HG03064 (cell line): ENCODE data around the gene CERS6.

ENCODE experiments used
- ATAC-seq: cut with Tn5 transposase; IDR thresholded peaks from one replicate; pipeline ENCODE4 v1.9.1; 2021; ENCODE audit warnings: low read depth; ENCODE audit not compliant: unreplicated experiment

Gene CERS6

GRCh38 chr2:168526641-168527040 lies 70.6 kb downstream of the CERS6 start:
- ATAC-seq = no peak

DNA sequence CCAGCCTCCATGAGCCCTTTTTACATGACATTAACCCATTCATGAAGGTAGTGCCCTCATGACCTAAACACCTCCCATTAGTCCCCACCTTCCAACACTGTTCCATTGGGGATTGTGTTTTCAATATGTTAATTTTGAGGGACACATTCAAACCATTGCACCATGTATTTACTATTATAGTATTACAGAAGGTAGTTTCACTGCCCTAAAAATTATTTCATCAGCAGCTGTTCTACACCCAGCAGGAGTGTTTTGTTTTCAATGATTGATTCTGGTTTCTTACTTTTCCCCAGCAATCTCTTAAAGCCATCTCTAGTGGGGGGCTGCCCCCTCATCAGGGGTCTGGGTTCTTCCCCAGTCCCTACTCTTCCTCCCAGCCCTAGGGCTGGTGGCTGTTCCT lies 71.9 kb downstream of the CERS6 start:
- no peak for ATAC-seq

DNA sequence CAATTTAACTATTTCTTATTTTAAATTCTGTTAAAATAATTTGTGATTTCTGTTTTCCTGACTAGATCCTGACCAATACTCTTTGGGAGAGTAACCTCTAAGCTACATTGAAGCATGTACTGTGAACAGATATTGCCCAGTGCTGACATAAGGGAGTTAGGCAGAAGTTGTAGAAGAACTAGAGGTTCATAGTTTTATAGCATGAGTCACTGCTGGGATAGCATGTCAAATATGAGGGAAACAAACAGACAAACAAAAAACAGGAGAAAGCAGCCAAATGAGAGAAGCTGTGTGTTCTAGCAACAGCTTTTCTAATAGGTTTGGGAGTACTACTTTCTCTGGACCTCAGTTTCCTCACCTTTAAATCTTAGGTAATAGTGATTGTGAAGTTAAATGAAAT lies 72.4 kb downstream of the CERS6 start:
- no peak for ATAC-seq

- no peak for ATAC-seq
Measured at GRCh38 chr2:168529054-168529833, 73.2 kb downstream of the CERS6 start.

DNA sequence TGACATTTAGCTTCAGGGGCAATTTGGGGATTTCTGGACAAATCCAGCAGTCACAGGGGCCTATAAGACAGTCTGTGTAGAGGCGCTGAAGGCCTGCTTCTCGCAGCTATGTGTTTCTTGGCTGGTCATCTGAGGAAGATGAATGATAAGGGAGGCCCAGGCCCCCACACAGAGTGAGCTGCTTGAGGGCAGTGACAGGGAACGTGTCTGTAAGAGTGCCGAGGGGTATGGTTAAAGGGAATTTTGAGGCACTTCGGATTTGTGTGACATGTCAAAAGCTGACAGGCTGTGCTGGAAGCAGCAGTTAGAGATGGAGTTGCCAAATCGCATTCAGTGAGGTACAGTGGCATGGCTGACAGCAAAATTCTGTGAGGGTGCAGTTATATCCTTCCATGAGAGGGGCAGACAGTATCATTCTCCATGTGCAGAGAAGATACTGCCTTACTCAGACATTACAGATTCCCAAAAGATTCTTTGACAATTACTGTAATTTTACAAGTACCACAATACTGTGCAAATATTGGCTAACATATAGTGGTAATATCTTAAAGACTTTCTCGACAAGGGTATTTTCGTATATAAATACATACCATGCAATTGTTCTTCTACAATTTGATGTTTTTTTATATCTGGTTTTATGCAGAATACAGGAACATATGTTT lies 74.0 kb downstream of the CERS6 start:
- ATAC-seq = no peak

DNA sequence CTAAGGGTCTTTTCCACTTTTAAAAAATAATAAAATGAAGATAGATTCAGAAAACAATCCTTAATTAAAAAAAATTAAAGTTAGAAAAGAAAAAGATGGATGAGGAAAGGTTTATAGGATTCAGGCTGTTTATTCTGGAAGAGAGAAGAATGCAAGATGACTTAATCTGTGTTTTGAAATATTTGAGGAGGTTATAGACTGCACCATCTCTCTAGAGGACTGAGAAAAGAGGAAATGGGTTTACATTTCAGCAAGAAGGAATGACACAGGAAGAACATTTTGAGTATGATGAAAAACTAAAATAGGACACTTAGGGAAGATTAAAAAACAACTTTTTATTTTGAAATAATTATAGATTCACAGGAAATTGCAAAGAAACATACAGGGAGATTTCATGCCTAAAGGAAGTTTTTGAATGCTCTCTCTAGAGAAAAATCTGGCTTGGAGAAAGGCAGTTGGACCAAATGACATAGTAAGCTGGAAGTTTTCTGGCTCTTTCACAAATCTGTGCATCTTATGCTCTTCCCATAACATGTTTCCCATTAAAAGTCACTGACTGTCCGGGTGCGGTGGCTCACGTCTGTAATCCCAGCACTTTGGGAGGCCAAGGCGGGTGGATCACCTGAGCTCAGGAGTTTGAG lies 75.0 kb downstream of the CERS6 start:
- ATAC-seq = no peak

DNA sequence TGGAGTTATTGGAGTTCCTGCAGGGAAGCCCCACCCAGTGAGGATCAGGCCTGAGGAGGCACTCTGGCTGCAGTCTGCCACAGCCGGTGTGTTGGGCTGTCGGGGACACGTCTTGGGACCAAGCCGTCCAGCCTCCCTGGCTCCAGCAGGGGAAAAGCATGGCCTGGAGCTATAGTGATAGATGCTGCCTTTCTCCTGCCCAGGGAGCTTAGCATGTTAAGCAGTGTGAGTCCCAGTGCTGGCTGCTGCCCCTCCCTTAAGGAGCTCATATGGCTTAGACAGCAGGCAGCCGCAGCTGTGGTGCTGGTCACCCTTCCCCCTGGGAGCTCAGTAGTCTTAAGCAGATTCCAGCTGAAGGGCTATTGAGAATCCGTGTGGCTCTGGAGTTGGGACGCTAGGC lies 78.9 kb downstream of the CERS6 start:
- no peak for ATAC-seq

DNA sequence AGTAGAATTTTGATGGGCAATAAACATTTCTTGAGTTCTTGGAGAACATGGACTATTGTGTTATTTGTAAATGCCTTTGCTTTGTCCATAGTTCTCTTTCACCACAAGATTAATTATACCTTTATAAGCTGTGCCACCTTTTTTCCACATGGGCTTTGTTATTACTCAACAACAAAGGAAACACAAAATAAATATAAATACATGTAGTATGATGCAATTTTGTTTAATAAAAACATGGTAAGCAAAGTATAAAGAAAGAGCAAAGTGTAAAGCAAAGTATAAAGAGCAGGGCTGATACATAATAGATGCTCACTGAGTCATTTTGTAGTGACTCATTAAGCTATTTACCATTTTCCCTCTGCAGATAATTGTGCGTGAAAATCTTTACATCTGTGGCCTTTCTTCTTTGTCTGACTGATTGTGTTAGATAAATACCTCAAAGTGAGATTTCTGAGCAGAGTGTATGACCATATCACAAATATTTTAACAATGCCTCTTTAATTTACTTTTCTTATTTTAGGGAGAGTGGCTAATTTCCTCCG lies 80.9 kb downstream of the CERS6 start:
- no peak for ATAC-seq

DNA sequence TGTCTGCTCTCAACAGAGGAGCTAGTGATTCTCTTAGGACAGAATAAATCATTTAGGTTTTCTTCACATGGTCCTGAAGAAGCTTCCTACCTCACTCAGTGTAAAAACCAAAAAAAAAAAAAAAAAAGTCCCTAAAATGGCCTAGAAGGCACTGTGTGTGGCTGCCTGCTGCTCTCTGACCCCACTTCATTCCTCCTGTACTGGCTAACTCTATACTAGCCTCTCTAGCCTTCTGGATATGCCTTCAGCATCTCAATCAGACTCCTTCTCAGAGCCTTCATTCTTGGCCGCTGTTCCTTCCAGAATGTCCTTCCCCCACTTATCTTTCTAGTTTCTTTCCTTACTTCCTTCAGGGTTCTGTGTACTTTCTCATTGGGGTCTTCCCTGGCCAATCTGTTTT lies 82.1 kb downstream of the CERS6 start:
- no peak for ATAC-seq

DNA sequence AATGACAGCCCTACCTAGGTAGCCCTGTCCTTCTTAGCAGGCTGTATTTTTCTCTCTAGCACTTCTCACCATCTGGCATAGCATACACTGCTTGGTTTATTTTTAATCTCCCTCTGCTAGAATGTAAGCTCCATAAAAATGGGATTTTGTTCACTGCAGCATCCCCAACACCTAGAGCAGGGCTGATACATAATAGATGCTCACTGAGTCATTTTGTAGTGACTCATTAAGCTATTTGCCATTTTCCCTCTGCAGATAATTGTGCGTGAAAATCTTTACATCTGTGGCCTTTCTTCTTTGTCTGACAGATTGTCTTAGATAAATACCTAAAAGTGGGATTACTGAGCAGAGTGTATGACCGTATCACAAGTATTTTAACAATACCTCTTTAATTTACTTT lies 82.5 kb downstream of the CERS6 start:
- no peak for ATAC-seq

DNA sequence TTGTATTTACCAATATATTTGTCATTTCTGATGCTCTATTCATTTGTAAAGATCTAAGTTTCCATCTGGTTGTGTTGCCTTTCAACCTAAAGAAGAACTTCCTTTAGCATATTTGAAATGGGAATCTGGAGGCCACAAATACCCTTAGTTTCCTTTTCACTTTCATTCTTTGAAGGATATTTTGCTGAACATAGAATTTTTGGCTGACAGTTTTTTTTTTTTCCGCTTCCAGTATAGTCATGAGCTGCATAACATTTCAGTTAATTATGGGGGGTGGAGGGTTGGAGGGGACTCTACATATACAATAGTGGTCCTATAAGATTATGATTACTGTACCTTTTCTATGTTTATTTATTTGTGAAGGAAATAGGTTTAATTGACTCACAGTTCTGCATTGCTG lies 83.9 kb downstream of the CERS6 start:
- ATAC-seq = no peak

DNA sequence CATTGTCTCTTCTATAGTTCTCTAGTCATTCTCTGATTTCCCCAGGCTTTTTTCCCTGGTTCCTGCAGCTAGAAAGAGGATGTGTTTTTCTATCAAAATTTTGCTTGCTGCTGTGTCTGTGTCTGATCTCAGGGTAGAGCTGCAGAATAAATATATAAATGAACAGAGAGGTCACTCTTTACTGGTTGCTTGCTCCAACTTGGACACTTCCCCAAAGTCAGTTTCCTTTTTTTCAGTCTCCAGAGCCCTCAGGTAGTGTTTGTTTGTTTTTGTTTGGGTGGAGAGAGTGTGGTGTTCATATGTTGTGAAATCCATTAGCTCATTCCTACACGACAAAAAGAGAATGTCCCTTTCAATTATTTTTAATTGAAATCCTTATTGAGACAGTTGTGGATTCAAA lies 85.8 kb downstream of the CERS6 start:
- no peak for ATAC-seq

DNA sequence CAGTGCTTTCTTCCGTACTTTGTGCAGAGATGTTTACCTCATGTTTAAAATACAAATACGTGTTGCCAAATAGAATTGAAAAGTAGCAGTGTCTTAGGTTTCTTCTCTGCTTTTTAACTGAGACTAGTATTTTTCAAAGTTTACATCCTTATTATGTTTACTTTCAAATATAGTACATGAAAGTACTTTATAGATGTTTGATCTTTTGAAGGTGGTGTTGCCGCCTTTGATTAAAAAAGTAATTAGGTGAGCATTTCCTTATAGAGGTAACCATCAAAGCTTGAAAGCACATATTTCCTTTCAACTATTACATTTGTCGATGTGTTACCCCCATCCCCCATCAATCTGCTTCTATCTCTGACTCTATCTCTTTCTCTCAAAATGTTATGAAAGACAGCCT lies 87.0 kb downstream of the CERS6 start:
- no peak for ATAC-seq

- no peak for ATAC-seq
Measured at GRCh38 chr2:168543935-168544334, 87.9 kb downstream of the CERS6 start.

GRCh38 chr2:168545439-168546082 lies 89.5 kb downstream of the CERS6 start:
- ATAC-seq = no peak

GRCh38 chr2:168550670-168551069 lies 94.6 kb downstream of the CERS6 start:
- ATAC-seq = no peak

DNA sequence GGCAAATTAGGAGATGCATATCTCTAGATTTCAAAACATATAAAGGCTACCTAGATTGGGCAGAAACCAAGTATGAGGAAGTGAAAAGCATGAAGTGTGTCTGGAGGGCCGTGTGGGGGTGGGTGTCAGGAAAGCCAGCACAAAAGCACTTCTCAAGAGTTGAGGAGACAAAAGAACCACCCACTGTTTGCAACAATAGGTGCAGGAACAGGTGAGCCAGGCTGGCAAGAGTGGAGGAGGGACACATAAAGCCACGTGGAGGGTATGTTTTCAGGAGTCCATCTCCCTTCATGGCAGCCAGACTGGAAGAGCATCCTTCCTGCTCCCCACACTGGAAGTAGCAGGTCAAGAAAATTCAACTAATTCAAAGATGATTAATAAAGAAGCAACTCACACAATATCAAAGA lies 96.4 kb downstream of the CERS6 start:
- ATAC-seq = peak; percentile 91

- ATAC-seq = no peak
Measured at GRCh38 chr2:168555283-168555682, 99.2 kb downstream of the CERS6 start.

GRCh38 chr2:168559187-168559586 lies 103.1 kb downstream of the CERS6 start:
- ATAC-seq = no peak

GRCh38 chr2:168560817-168561499 lies 104.9 kb downstream of the CERS6 start:
- no peak for ATAC-seq
